HG03175 (cell line): ENCODE results near the gene MYO5C.
"Not testable (repeated sequence)": the region's sequence is repeated elsewhere in the genome, so short reads cannot be mapped to it uniquely, and the experiment has no call there.

Experiments used
- ATAC-seq: cut with Tn5 transposase; IDR thresholded peaks from one replicate; pipeline ENCODE4 v1.9.1; 2021; ENCODE audit warnings: mild to moderate bottlenecking, moderate library complexity; ENCODE audit not compliant: unreplicated experiment

Gene MYO5C

GRCh38 chr15:52181938-52182780 is 113.4 kb downstream of the MYO5C start:
- no peak for ATAC-seq

GRCh38 chr15:52180851-52181450 is 114.7 kb downstream of the MYO5C start:
- ATAC-seq: no peak

GRCh38 chr15:52180196-52180835 is 115.3 kb downstream of the MYO5C start:
- peak; percentile 39 for ATAC-seq

- ATAC-seq: peak; percentile 81
Measured at GRCh38 chr15:52179278-52180195, 116.1 kb downstream of the MYO5C start.

- ATAC-seq: no peak
Measured at GRCh38 chr15:52178765-52179164, 116.8 kb downstream of the MYO5C start.

- ATAC-seq: no peak
Measured at GRCh38 chr15:52172869-52173268, 122.7 kb downstream of the MYO5C start.

GRCh38 chr15:52171807-52172206 is 123.8 kb downstream of the MYO5C start:
- ATAC-seq: no peak

GRCh38 chr15:52171386-52171785 is 124.2 kb downstream of the MYO5C start:
- ATAC-seq: no peak

- ATAC-seq: not testable (repeated sequence)
Measured at GRCh38 chr15:52170199-52170598, 125.4 kb downstream of the MYO5C start.

GRCh38 chr15:52165494-52166131 is 130.0 kb downstream of the MYO5C start:
- not testable (repeated sequence) for ATAC-seq

GRCh38 chr15:52164631-52165265 is 130.9 kb downstream of the MYO5C start:
- no peak for ATAC-seq

GRCh38 chr15:52163321-52164190 is 132.0 kb downstream of the MYO5C start:
- ATAC-seq: no peak

- no peak for ATAC-seq
Measured at GRCh38 chr15:52162876-52163275, 132.7 kb downstream of the MYO5C start.

- ATAC-seq: no peak
Measured at GRCh38 chr15:52162260-52162659, 133.3 kb downstream of the MYO5C start.

GRCh38 chr15:52161406-52161966 is 134.1 kb downstream of the MYO5C start:
- no peak for ATAC-seq

GRCh38 chr15:52159645-52160044 is 136.0 kb downstream of the MYO5C start:
- ATAC-seq: no peak

- ATAC-seq: no peak
Measured at GRCh38 chr15:52158084-52158765, 137.4 kb downstream of the MYO5C start.

GRCh38 chr15:52155878-52156277 is 139.7 kb downstream of the MYO5C start:
- no peak for ATAC-seq
